GM23248 (cell line): ENCODE measurements around the gene CEP112. TPM values are rescaled to one million over a fixed set of nuclear protein-coding genes. Genes with fewer than 3 reads are reported as not detected.
A peak's percentile ranks its signal among the peaks of the same experiment; 100 is the strongest.

Experiments used
- DNase-seq: peaks from one replicate; pipeline ENCODE4 v3.0.0-alpha.2; 2015
- H2AFZ ChIP-seq: fragments of 200-600 bp; sonication (generic); 2 replicates; pipeline ENCODE4 v1.6.1; 2016; ENCODE audit warnings: antibody characterized with exemption
- H3F3A ChIP-seq: fragments of 200-600 bp; sonication (generic); 2 replicates; pipeline ENCODE4 v1.6.1; 2016; ENCODE audit warnings: mild to moderate bottlenecking, antibody characterized with exemption, mixed run types; ENCODE audit not compliant: insufficient read depth
- H3K27ac ChIP-seq: fragments of 200-600 bp; sonication (generic); 2 replicates; pipeline ENCODE4 v1.5.1; 2016; ENCODE audit warnings: mild to moderate bottlenecking
- H3K27me3 ChIP-seq: fragments of 200-600 bp; sonication (generic); replicated peaks from 2 replicates; pipeline ENCODE4 v1.6.1; 2016; ENCODE audit warnings: mild to moderate bottlenecking; ENCODE audit not compliant: insufficient read depth
- H3K36me3 ChIP-seq: fragments of 200-600 bp; sonication (generic); 2 replicates; pipeline ENCODE4 v1.6.1; 2016; ENCODE audit warnings: low read depth, mild to moderate bottlenecking
- H3K4me1 ChIP-seq: fragments of 200-600 bp; sonication (generic); 2 replicates; pipeline ENCODE4 v1.6.1; 2016; ENCODE audit warnings: mild to moderate bottlenecking; ENCODE audit not compliant: insufficient read depth
- H3K4me2 ChIP-seq: fragments of 200-600 bp; sonication (generic); one replicate; pipeline ENCODE4 v1.6.1; 2016; ENCODE audit warnings: mild to moderate bottlenecking; ENCODE audit not compliant: unreplicated experiment
- H3K4me3 ChIP-seq: fragments of 200-600 bp; sonication (generic); 2 replicates; pipeline ENCODE4 v1.5.1; 2016; ENCODE audit warnings: mild to moderate bottlenecking
- H3K79me2 ChIP-seq: fragments of 200-600 bp; sonication (generic); 2 replicates; pipeline ENCODE4 v1.6.1; 2016; ENCODE audit warnings: mild to moderate bottlenecking; ENCODE audit not compliant: insufficient read depth
- H3K9ac ChIP-seq: fragments of 200-600 bp; sonication (generic); 2 replicates; pipeline ENCODE4 v1.6.1; 2016; ENCODE audit warnings: mild to moderate bottlenecking
- H3K9me2 ChIP-seq: fragments of 200-600 bp; sonication (generic); 2 replicates; pipeline ENCODE4 v1.6.1; 2016; ENCODE audit warnings: mixed run types, mild to moderate bottlenecking, moderate library complexity; ENCODE audit not compliant: insufficient read depth
- H3K9me3 ChIP-seq: fragments of 200-600 bp; sonication (generic); one replicate; pipeline ENCODE4 v1.6.1; 2017; ENCODE audit warnings: low read depth
- H4K20me1 ChIP-seq: fragments of 200-600 bp; sonication (generic); 2 replicates; pipeline ENCODE4 v1.6.0; 2016; ENCODE audit not compliant: insufficient read depth
- EZH2 ChIP-seq: fragments of 200-600 bp; sonication (generic); IDR thresholded peaks from 2 replicates; pipeline ENCODE4 v1.6.1; 2018; ENCODE audit warnings: antibody characterized with exemption, mild to moderate bottlenecking; ENCODE audit not compliant: insufficient read depth, poor library complexity, severe bottlenecking
- EZH2phosphoT487 ChIP-seq: fragments of 200-600 bp; sonication (generic); IDR thresholded peaks from 2 replicates; pipeline ENCODE4 v1.6.1; 2018; ENCODE audit warnings: antibody characterized with exemption, moderate library complexity, mild to moderate bottlenecking, low read depth; ENCODE audit not compliant: insufficient read depth
- WGBS, 2 experiments: methylation state at CpG; one replicate each; pipeline ENCODE4 v1.1.6; 2015 to 2017; ENCODE audit warnings: low lambda C conversion rate in 2 of 2, low coverage in 1 of 2; ENCODE audit errors: missing lambda C conversion rate in 2 of 2; 5-methylcytosine and 5-hydroxymethylcytosine counted together
- in situ Hi-C: fragments of 300-500 bp; cut with MboI; formaldehyde crosslinking; loops from 2 replicates; pipeline ENCODE4 v1.15.0; 2020
- polyA plus RNA-seq: library from polyadenylated mRNA; unstranded; fragments of >200 nt; fragmentation: Nextera tagmentation; extraction: Ambion mirVana; gene quantifications from 2 replicates; pipeline ENCODE4 v1.2.1, GENCODE V29; 2016
- total RNA-seq: library from RNA; depleted of rRNA; stranded (reverse); fragments of >200 nt; shearing (Covaris generic); gene quantifications from 2 replicates; pipeline ENCODE4 v1.2.3, GENCODE V29; 2014

CEP112 gene
- total and polyA plus RNA-seq, 2 experiments from 2014 or later: 8.1 to 14.8 TPM

- Histone ChIP-seq H3K9me2 (no peaks in the 10 kb centered on the region), H2AFZ (no peak overlapping the region), H3F3A (no peaks in the 10 kb centered on the region), H3K27ac (no peak overlapping the region), H3K4me2 (no peak overlapping the region), H4K20me1 (no peaks in the 10 kb centered on the region), H3K27me3 (no peaks in the 10 kb centered on the region), H3K4me1 (peaks cover 1% of the 10 kb centered on the region; the same call in 1 of the 2 replicates), H3K36me3 (no peaks in the 10 kb centered on the region), H3K4me3 (no peak overlapping the region), H3K9ac (no peak overlapping the region), H3K79me2 (no peaks in the 10 kb centered on the region), H3K9me3 (no peaks in the 10 kb centered on the region)
- 96% methylated on average over 7 to 8 of the region's 8 CpGs for WGBS, 2 experiments
- no peak for DNase-seq
- TF ChIP-seq EZH2 (no peak), EZH2phosphoT487 (no peak)
- in situ Hi-C loops: no loop called here
Measured at GRCh38 chr17:65667656-65668055, 524.3 kb downstream of the CEP112 start.

GRCh38 chr17:65666876-65667321, 525.0 kb downstream of the CEP112 start:
- no peaks in the 10 kb centered on the region for H3F3A ChIP-seq
- no peaks in the 10 kb centered on the region for H3K9me2 ChIP-seq
- H4K20me1 ChIP-seq: no peaks in the 10 kb centered on the region
- H3K4me2 ChIP-seq: no peak overlapping the region
- 21 to 22% methylated on average over 1 of the region's 1 CpG for WGBS, 2 experiments
- no peaks in the 10 kb centered on the region for H3K36me3 ChIP-seq
- H3K27ac ChIP-seq: no peak overlapping the region
- in situ Hi-C loops: no loop called here
- H3K27me3 ChIP-seq: no peaks in the 10 kb centered on the region
- no peak overlapping the region for H2AFZ ChIP-seq
- no peaks in the 10 kb centered on the region for H3K9me3 ChIP-seq
- H3K4me3 ChIP-seq: no peak overlapping the region
- no peak overlapping the region for H3K9ac ChIP-seq
- H3K79me2 ChIP-seq: no peaks in the 10 kb centered on the region
- DNase-seq: no peak
- TF ChIP-seq EZH2phosphoT487 (no peak), EZH2 (no peak)
- H3K4me1 ChIP-seq: peaks cover 9% of the 10 kb centered on the region

- TF ChIP-seq EZH2phosphoT487: no peak
- TF ChIP-seq EZH2: no peak
- H3K79me2 ChIP-seq: no peaks in the 10 kb centered on the region
- H4K20me1 ChIP-seq: no peaks in the 10 kb centered on the region
- H3K9me3 ChIP-seq: no peaks in the 10 kb centered on the region
- H2AFZ ChIP-seq: no peak overlapping the region
- no peak overlapping the region for H3K27ac ChIP-seq
- in situ Hi-C loops: no loop called here
- H3K27me3 ChIP-seq: no peaks in the 10 kb centered on the region
- peaks cover 17% of the 10 kb centered on the region for H3K4me1 ChIP-seq
- H3K4me3 ChIP-seq: no peak overlapping the region
- no peak overlapping the region for H3K4me2 ChIP-seq
- H3K9ac ChIP-seq: no peak overlapping the region
- H3K36me3 ChIP-seq: no peaks in the 10 kb centered on the region
- no peak for DNase-seq
- H3K9me2 ChIP-seq: no peaks in the 10 kb centered on the region
- no peaks in the 10 kb centered on the region for H3F3A ChIP-seq
- 74 to 83% methylated on average over 2 of the region's 2 CpGs for WGBS, 2 experiments
Measured at GRCh38 chr17:65665966-65666365, 526.0 kb downstream of the CEP112 start.

GRCh38 chr17:65664696-65665095, 527.2 kb downstream of the CEP112 start:
- WGBS, 2 experiments: 100% methylated on average over 1 of the region's 1 CpG
- H3K9me2 ChIP-seq: no peaks in the 10 kb centered on the region
- no peak for DNase-seq
- no peak for TF ChIP-seq EZH2phosphoT487
- TF ChIP-seq EZH2: no peak
- H3K9me3 ChIP-seq: no peaks in the 10 kb centered on the region
- peaks cover 21% of the 10 kb centered on the region for H3K4me1 ChIP-seq
- no peaks in the 10 kb centered on the region for H3K27me3 ChIP-seq
- no peak overlapping the region for H3K27ac ChIP-seq
- no peak overlapping the region for H2AFZ ChIP-seq
- in situ Hi-C loops: no loop called here
- no peaks in the 10 kb centered on the region for H3F3A ChIP-seq
- H4K20me1 ChIP-seq: no peaks in the 10 kb centered on the region
- H3K9ac ChIP-seq: no peak overlapping the region
- no peaks in the 10 kb centered on the region for H3K79me2 ChIP-seq
- no peak overlapping the region for H3K4me2 ChIP-seq
- H3K36me3 ChIP-seq: no peaks in the 10 kb centered on the region
- H3K4me3 ChIP-seq: no peak overlapping the region

- 83 to 88% methylated on average over 4 of the region's 4 CpGs for WGBS, 2 experiments
- Histone ChIP-seq H3K4me2 (no peak overlapping the region), H3K36me3 (no peaks in the 10 kb centered on the region), H2AFZ (no peak overlapping the region), H3K9ac (no peak overlapping the region), H3K27me3 (no peaks in the 10 kb centered on the region), H3K27ac (no peak overlapping the region), H3K79me2 (no peaks in the 10 kb centered on the region), H3K4me3 (no peak overlapping the region), H3F3A (no peaks in the 10 kb centered on the region), H3K4me1 (peaks cover 21% of the 10 kb centered on the region), H4K20me1 (no peaks in the 10 kb centered on the region), H3K9me3 (no peaks in the 10 kb centered on the region), H3K9me2 (no peaks in the 10 kb centered on the region)
- in situ Hi-C loops: no loop called here
- no peak for TF ChIP-seq EZH2phosphoT487
- no peak for TF ChIP-seq EZH2
- peak; percentile 41 for DNase-seq
Measured at GRCh38 chr17:65664266-65664665, 527.7 kb downstream of the CEP112 start.
